IMR-90 (cell line): ENCODE data around the gene GGN. TPM values are rescaled to one million over a fixed set of nuclear protein-coding genes. Genes with fewer than 3 reads are reported as not detected.

Experiments
- ATAC-seq: fragments of 200-7000 bp; cut with Tn5 transposase; 2 replicates; pipeline ENCODE4 v1.9.1; 2020; ENCODE audit warnings: low read depth, mild to moderate bottlenecking, moderate library complexity
- BruUV-seq: library from RNA; stranded (reverse); fragments of 400-500 nt; replicated peaks from 2 replicates; lab custom pipeline; 2021; lab: Mats Ljungman, UMichigan
- CTCF ChIA-PET: fragments of 300-600 bp; formaldehyde crosslinking; extraction: SDS; loops from one replicate; lab custom pipeline; 2021; ENCODE audit warnings: antibody characterized with exemption; lab: Yijun Ruan, JAX
- POLR2A ChIA-PET: fragments of 300-600 bp; sonication (Branson Sonifier 250); formaldehyde crosslinking; loops from one replicate; lab custom pipeline; 2022; ENCODE audit warnings: antibody characterized with exemption; ENCODE audit not compliant: unreplicated experiment; lab: Charles Lee
- DNase-seq: peaks from one replicate; pipeline ENCODE4 v3.0.0; 2013
- H2AFZ ChIP-seq: replicated peaks from 2 replicates; pipeline ENCODE3; 2013; ENCODE audit warnings: low read length, mild to moderate bottlenecking; ENCODE audit not compliant: poor library complexity
- H2AK5ac ChIP-seq: 2 replicates; pipeline ENCODE4 v1.6.1; 2013; ENCODE audit warnings: low read depth, low read length, inconsistent platforms
- H2AK9ac ChIP-seq: replicated peaks from 2 replicates; pipeline ENCODE3; 2013; ENCODE audit warnings: mild to moderate bottlenecking, low read depth, low read length, moderate library complexity; ENCODE audit not compliant: poor library complexity
- H2BK120ac ChIP-seq: 2 replicates; pipeline ENCODE4 v1.6.1; 2013; ENCODE audit warnings: low read depth, low read length, inconsistent platforms
- H2BK15ac ChIP-seq: 3 replicates; pipeline ENCODE4 v1.6.1; 2013; ENCODE audit warnings: low read depth, low read length, inconsistent platforms
- H2BK20ac ChIP-seq: 2 replicates; pipeline ENCODE4 v1.6.1; 2013; ENCODE audit warnings: low read depth, mild to moderate bottlenecking, inconsistent platforms, low read length, moderate library complexity
- H2BK5ac ChIP-seq: 2 replicates; pipeline ENCODE4 v1.6.1; 2013; ENCODE audit warnings: mild to moderate bottlenecking, low read depth, low read length, inconsistent platforms; ENCODE audit not compliant: poor library complexity, severe bottlenecking
- H3K14ac ChIP-seq: replicated peaks from 2 replicates; pipeline ENCODE4 v1.6.1; 2013; ENCODE audit warnings: low read depth, low read length, inconsistent platforms
- H3K18ac ChIP-seq: 2 replicates; pipeline ENCODE4 v1.6.1; 2013; ENCODE audit warnings: low read depth, low read length, control low read depth
- H3K23ac ChIP-seq: 2 replicates; pipeline ENCODE4 v1.6.1; 2013; ENCODE audit warnings: low read depth, low read length, inconsistent platforms
- H3K27ac ChIP-seq: 2 replicates; pipeline ENCODE4 v1.5.1; 2013; ENCODE audit warnings: mild to moderate bottlenecking, control low read depth, low read length; ENCODE audit not compliant: insufficient read depth
- H3K27me3 ChIP-seq: 2 replicates; pipeline ENCODE4 v1.6.1; 2013; ENCODE audit warnings: low read length; ENCODE audit not compliant: control insufficient read depth, insufficient read depth
- H3K36me3 ChIP-seq: 2 replicates; pipeline ENCODE4 v1.6.1; 2013; ENCODE audit warnings: low read length, mixed read lengths; ENCODE audit not compliant: control insufficient read depth, insufficient read depth
- H3K4ac ChIP-seq: 2 replicates; pipeline ENCODE4 v1.6.1; 2013; ENCODE audit warnings: low read depth, low read length, inconsistent platforms
- H3K4me1 ChIP-seq: 2 replicates; pipeline ENCODE4 v1.6.1; 2013; ENCODE audit warnings: low read length, mixed read lengths; ENCODE audit not compliant: control insufficient read depth, insufficient read depth
- H3K4me2 ChIP-seq: 2 replicates; pipeline ENCODE4 v1.6.1; 2013; ENCODE audit warnings: low read depth, mild to moderate bottlenecking, control low read depth, low read length, moderate library complexity
- H3K4me3 ChIP-seq: 2 replicates; pipeline ENCODE4 v1.5.1; 2013; ENCODE audit warnings: low read depth, mild to moderate bottlenecking, control low read depth, low read length, moderate library complexity; ENCODE audit not compliant: insufficient read depth
- H3K56ac ChIP-seq: 2 replicates; pipeline ENCODE4 v1.6.1; 2013; ENCODE audit warnings: low read length, inconsistent platforms; ENCODE audit not compliant: insufficient read depth; ENCODE audit errors: extremely low read depth
- H3K79me1 ChIP-seq, 2 experiments: 2 replicates each; pipeline ENCODE4 v1.6.1; 2013; ENCODE audit warnings: low read length in 2 of 2, inconsistent platforms in 1 of 2, low read depth in 1 of 2
- H3K9ac ChIP-seq: 2 replicates; pipeline ENCODE4 v1.6.1; 2013; ENCODE audit warnings: low read depth, low read length, control low read depth
- H3K9me1 ChIP-seq: 2 replicates; pipeline ENCODE4 v1.6.1; 2013; ENCODE audit warnings: low read length, inconsistent platforms; ENCODE audit not compliant: insufficient read depth
- H3K9me3 ChIP-seq: 2 replicates; pipeline ENCODE4 v1.6.1; 2013; ENCODE audit warnings: low read length; ENCODE audit not compliant: control insufficient read depth, insufficient read depth
- H4K20me1 ChIP-seq: 2 replicates; pipeline ENCODE4 v1.6.1; 2013; ENCODE audit warnings: low read length, inconsistent platforms; ENCODE audit not compliant: insufficient read depth
- H4K5ac ChIP-seq: 2 replicates; pipeline ENCODE4 v1.6.1; 2013; ENCODE audit warnings: mild to moderate bottlenecking, low read depth, low read length, control low read depth
- H4K8ac ChIP-seq, 2 experiments: 2 replicates each; pipeline ENCODE4 v1.6.1; 2013; ENCODE audit warnings: low read depth in 2 of 2, low read length in 2 of 2, control low read depth in 1 of 2, inconsistent platforms in 1 of 2
- H4K91ac ChIP-seq: 2 replicates; pipeline ENCODE4 v1.6.1; 2013; ENCODE audit warnings: low read depth, low read length, inconsistent platforms; ENCODE audit not compliant: insufficient read depth
- BHLHE40 ChIP-seq: fragments of 150-350 bp; IDR thresholded peaks from 2 replicates; pipeline ENCODE4 v1.6.1; 2016; ENCODE audit warnings: mild to moderate bottlenecking, low read depth, low read length
- CEBPB ChIP-seq: IDR thresholded peaks from 2 replicates; pipeline ENCODE4 v1.6.1; 2012; ENCODE audit warnings: low read depth, low read length, improper control_type of control experiment
- CHD1 ChIP-seq: IDR thresholded peaks from 2 replicates; pipeline ENCODE4 v1.6.1; 2012; ENCODE audit warnings: low read depth, low read length, improper control_type of control experiment
- FOS ChIP-seq: fragments of 150-350 bp; IDR thresholded peaks from 2 replicates; pipeline ENCODE4 v1.6.1; 2016; ENCODE audit warnings: low read depth, low read length
- MAFK ChIP-seq: IDR thresholded peaks from 2 replicates; pipeline ENCODE4 v1.6.1; 2012; ENCODE audit warnings: low read depth, low read length, improper control_type of control experiment
- MAZ ChIP-seq: IDR thresholded peaks from 2 replicates; pipeline ENCODE4 v1.6.1; 2012; ENCODE audit warnings: low read depth, mild to moderate bottlenecking, low read length, improper control_type of control experiment, moderate library complexity, borderline replicate concordance
- MXI1 ChIP-seq: IDR thresholded peaks from 2 replicates; pipeline ENCODE4 v1.6.1; 2012; ENCODE audit warnings: low read depth, mild to moderate bottlenecking, low read length, moderate library complexity, borderline replicate concordance
- NFE2L2 ChIP-seq: fragments of 150-350 bp; IDR thresholded peaks from 2 replicates; pipeline ENCODE4 v1.6.1; 2016; ENCODE audit warnings: low read depth, mild to moderate bottlenecking, low read length
- POLR2A ChIP-seq: IDR thresholded peaks from 2 replicates; pipeline ENCODE4 v1.6.1; 2012; ENCODE audit warnings: mild to moderate bottlenecking, low read depth, low read length
- RAD21 ChIP-seq: IDR thresholded peaks from 2 replicates; pipeline ENCODE4 v1.6.1; 2012; ENCODE audit warnings: low read length, improper control_type of control experiment
- RCOR1 ChIP-seq: IDR thresholded peaks from 2 replicates; pipeline ENCODE4 v1.6.1; 2012; ENCODE audit warnings: mild to moderate bottlenecking, low read length, improper control_type of control experiment; ENCODE audit not compliant: insufficient replicate concordance
- RFX5 ChIP-seq: IDR thresholded peaks from 2 replicates; pipeline ENCODE4 v1.8.0; 2012; ENCODE audit warnings: low read depth, mild to moderate bottlenecking, low read length, moderate library complexity
- SMC3 ChIP-seq: fragments of 150-350 bp; IDR thresholded peaks from 2 replicates; pipeline ENCODE4 v1.6.1; 2016; ENCODE audit warnings: low read depth, mild to moderate bottlenecking, antibody characterized with exemption, low read length, moderate library complexity
- WGBS, 2 experiments: methylation state at CpG; one replicate each; pipeline versions ENCODE4 v1.1.5 to v1.1.7; 2013; ENCODE audit warnings: missing lambda C conversion rate in 2 of 2; ENCODE audit not compliant: insufficient read length in 1 of 2; ENCODE audit errors: extremely low coverage in 2 of 2; 5-methylcytosine and 5-hydroxymethylcytosine counted together
- dilution Hi-C: fragments of 300-500 bp; cut with HindIII; formaldehyde crosslinking; loops from one replicate; pipeline ENCODE4 v1.14.3; 2018; ENCODE audit warnings: low sequenced_read_pairs; ENCODE audit not compliant: unreplicated experiment
- in situ Hi-C: fragments of 300-500 bp; cut with MboI; formaldehyde crosslinking; loops from 3 replicates; pipeline ENCODE4 v1.14.3; 2019; ENCODE audit warnings: low sequenced_read_pairs, inconsistent platforms, mixed read lengths
- intact Hi-C: fragments of 100-400 bp; cut with micrococcal nuclease; formaldehyde crosslinking; loops from 2 replicates; pipeline ENCODE4 v1.10.0; 2022
- polyA plus RNA-seq, 3 experiments: library from polyadenylated mRNA; depleted of rRNA; stranded (reverse); fragments of >200 nt; gene quantifications; 2 replicates each; pipeline ENCODE4 v1.2.3, GENCODE V29; 2012; ENCODE audit warnings: low replicate concordance in 1 of 3
- total RNA-seq: library from RNA; depleted of rRNA; stranded (reverse); fragments of >200 nt; gene quantifications from 2 replicates; pipeline ENCODE4 v1.2.3, GENCODE V29; 2012
- TF ChIP-seq, protein P1 (sequence below): fragments of 150-350 bp; IDR thresholded peaks from 2 replicates; pipeline ENCODE4 v1.6.1; 2016; ENCODE audit warnings: low read depth, mild to moderate bottlenecking, low read length, moderate library complexity, borderline replicate concordance
- TF ChIP-seq, protein P2 (sequence below): fragments of 150-350 bp; IDR thresholded peaks from 2 replicates; pipeline ENCODE4 v1.6.1; 2017; ENCODE audit warnings: mild to moderate bottlenecking, antibody characterized with exemption, low read length, low read depth
- TF ChIP-seq, protein P3 (sequence below): conservative IDR thresholded peaks from 2 replicates; pipeline ENCODE4 v1.5.1; 2012; ENCODE audit warnings: mild to moderate bottlenecking, low read depth, low read length, improper control_type of control experiment

Gene GGN
- total and polyA plus RNA-seq, 2 of the 4 experiments (the other 2 are of a cell fraction): under 0.01 to 0.65 TPM

DNA sequence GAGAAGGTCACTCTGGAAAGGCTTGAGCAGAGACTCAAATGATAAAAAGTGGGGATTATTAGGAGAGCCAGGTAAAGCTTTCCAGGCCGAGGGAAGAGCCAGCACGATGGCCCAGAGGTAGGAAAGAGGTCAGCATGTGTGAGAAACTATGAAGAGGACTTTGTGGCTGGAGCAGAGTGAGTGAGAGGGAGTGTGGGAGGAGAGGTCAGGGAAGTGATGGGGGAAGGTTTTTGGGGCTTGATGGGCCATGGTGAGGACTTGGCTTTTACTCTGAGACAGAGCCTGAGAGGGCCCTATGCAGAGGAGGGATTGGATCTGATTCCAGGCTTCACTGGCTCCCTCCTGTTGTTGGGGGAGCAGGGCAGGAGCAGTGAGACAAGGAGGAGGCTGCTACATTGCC, 46.9 kb downstream of the GGN start:
- WGBS, 2 experiments: 91% methylated on average over 2 of the region's 2 CpGs; no CpG with 5 or more reads in 1 of the 2 experiments
- Histone ChIP-seq H2AFZ (no peak overlapping the region), H3K14ac (no peak overlapping the region), H3K4me1 (no peaks in the 10 kb centered on the region), H3K4ac (no peak overlapping the region), H4K8ac (no peak overlapping the region), H3K23ac (no peak overlapping the region), H3K36me3 (no peaks in the 10 kb centered on the region), H2AK5ac (no peak overlapping the region), H3K79me1 (no peaks in the 10 kb centered on the region; a peak in 1 of 4 replicates), H4K20me1 (no peaks in the 10 kb centered on the region), H2BK5ac (no peak overlapping the region), H3K27me3 (no peaks in the 10 kb centered on the region), H2AK9ac (no peak overlapping the region), H3K27ac (no peak overlapping the region), H2BK15ac (no peak overlapping the region), H2BK20ac (no peak overlapping the region), H3K56ac (no peak overlapping the region), H2BK120ac (no peak overlapping the region), H3K4me2 (no peak overlapping the region), H4K5ac (no peak overlapping the region), H3K9me3 (no peaks in the 10 kb centered on the region), H3K18ac (no peak overlapping the region), H3K9me1 (peaks cover 5% of the 10 kb centered on the region; the same call in 1 of the 2 replicates), H3K9ac (no peak overlapping the region), H3K4me3 (no peak overlapping the region), H4K91ac (no peak overlapping the region)
- no peak for TF ChIP-seq RCOR1
- TF ChIP-seq POLR2A: no peak
- TF ChIP-seq, protein P1, sequence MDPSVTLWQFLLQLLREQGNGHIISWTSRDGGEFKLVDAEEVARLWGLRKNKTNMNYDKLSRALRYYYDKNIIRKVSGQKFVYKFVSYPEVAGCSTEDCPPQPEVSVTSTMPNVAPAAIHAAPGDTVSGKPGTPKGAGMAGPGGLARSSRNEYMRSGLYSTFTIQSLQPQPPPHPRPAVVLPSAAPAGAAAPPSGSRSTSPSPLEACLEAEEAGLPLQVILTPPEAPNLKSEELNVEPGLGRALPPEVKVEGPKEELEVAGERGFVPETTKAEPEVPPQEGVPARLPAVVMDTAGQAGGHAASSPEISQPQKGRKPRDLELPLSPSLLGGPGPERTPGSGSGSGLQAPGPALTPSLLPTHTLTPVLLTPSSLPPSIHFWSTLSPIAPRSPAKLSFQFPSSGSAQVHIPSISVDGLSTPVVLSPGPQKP: no peak
- TF ChIP-seq MXI1: no peak
- no peak for TF ChIP-seq NFE2L2
- no peak for TF ChIP-seq RFX5
- TF ChIP-seq, protein P2, sequence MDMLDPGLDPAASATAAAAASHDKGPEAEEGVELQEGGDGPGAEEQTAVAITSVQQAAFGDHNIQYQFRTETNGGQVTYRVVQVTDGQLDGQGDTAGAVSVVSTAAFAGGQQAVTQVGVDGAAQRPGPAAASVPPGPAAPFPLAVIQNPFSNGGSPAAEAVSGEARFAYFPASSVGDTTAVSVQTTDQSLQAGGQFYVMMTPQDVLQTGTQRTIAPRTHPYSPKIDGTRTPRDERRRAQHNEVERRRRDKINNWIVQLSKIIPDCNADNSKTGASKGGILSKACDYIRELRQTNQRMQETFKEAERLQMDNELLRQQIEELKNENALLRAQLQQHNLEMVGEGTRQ: no peak
- no peak for TF ChIP-seq CHD1
- no peak for TF ChIP-seq MAZ
- no peak for TF ChIP-seq MAFK
- TF ChIP-seq SMC3: no peak
- no peak for TF ChIP-seq CEBPB
- TF ChIP-seq, protein P3, sequence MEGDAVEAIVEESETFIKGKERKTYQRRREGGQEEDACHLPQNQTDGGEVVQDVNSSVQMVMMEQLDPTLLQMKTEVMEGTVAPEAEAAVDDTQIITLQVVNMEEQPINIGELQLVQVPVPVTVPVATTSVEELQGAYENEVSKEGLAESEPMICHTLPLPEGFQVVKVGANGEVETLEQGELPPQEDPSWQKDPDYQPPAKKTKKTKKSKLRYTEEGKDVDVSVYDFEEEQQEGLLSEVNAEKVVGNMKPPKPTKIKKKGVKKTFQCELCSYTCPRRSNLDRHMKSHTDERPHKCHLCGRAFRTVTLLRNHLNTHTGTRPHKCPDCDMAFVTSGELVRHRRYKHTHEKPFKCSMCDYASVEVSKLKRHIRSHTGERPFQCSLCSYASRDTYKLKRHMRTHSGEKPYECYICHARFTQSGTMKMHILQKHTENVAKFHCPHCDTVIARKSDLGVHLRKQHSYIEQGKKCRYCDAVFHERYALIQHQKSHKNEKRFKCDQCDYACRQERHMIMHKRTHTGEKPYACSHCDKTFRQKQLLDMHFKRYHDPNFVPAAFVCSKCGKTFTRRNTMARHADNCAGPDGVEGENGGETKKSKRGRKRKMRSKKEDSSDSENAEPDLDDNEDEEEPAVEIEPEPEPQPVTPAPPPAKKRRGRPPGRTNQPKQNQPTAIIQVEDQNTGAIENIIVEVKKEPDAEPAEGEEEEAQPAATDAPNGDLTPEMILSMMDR: no peak
- no peak for TF ChIP-seq BHLHE40
- no peak for TF ChIP-seq RAD21
- no peak for TF ChIP-seq FOS
- POLR2A ChIA-PET: no interaction called here
- dilution Hi-C loops: no loop called here
- no peak for DNase-seq
- CTCF ChIA-PET: no interaction called here
- intact Hi-C loops: no loop called here
- in situ Hi-C loops: no loop called here
- ATAC-seq: no peak
- BruUV-seq: no TSS peak
